CD4-positive, alpha-beta T cell (primary cell): Measurements from ENCODE around the gene KLF13. TPM values are rescaled to one million over a fixed set of nuclear protein-coding genes. Genes with fewer than 3 reads are reported as not detected.

ENCODE experiments used
- ATAC-seq: fragments of 200-7000 bp; cut with Tn5 transposase; one replicate; pipeline ENCODE4 v1.10.0; 2022; ENCODE audit warnings: mild to moderate bottlenecking; ENCODE audit not compliant: poor library complexity
- CTCF ChIA-PET: fragments of 350-600 bp; sonication (Branson Sonifier 250); formaldehyde crosslinking; loops from one replicate; lab custom pipeline; 2021; ENCODE audit warnings: antibody characterized with exemption, inconsistent platforms; lab: Charles Lee
- POLR2A ChIA-PET: fragments of 350-600 bp; sonication (Branson Sonifier 250); formaldehyde crosslinking; loops from one replicate; lab custom pipeline; 2021; ENCODE audit warnings: antibody characterized with exemption, inconsistent platforms; lab: Charles Lee
- DNase-seq, 14 experiments: peaks; one replicate each; pipeline ENCODE4 v3.0.0-alpha.2; 2013 to 2020; ENCODE audit warnings: mixed read lengths in 2 of 14
- H3K27ac ChIP-seq, 2 donors: one replicate each; pipeline versions ENCODE4 v1.5.1 to v1.7.0; 2013; ENCODE audit warnings: low read length in 2 of 2, low read depth in 1 of 2, mild to moderate bottlenecking in 1 of 2
- H3K27me3 ChIP-seq, 2 experiments: 1 replicate in 1 of 2; 2 replicates in 1 of 2; pipeline versions ENCODE4 v1.6.1 to v1.7.0; 2013; ENCODE audit warnings: low read length in 2 of 2, control low read depth in 1 of 2, mild to moderate bottlenecking in 1 of 2, moderate library complexity in 1 of 2; ENCODE audit not compliant: insufficient read depth in 2 of 2, control insufficient read depth in 1 of 2
- H3K36me3 ChIP-seq: one replicate; pipeline ENCODE4 v1.6.1; 2013; ENCODE audit warnings: low read length, control low read depth; ENCODE audit not compliant: insufficient read depth
- H3K4me1 ChIP-seq: one replicate; pipeline ENCODE4 v1.6.1; 2013; ENCODE audit warnings: low read length, control low read depth; ENCODE audit not compliant: insufficient read depth
- H3K4me3 ChIP-seq: one replicate; pipeline ENCODE4 v1.5.1; 2013; ENCODE audit warnings: mild to moderate bottlenecking, low read length, moderate library complexity
- H3K9me3 ChIP-seq, 2 experiments: 1 replicate in 1 of 2; 2 replicates in 1 of 2; pipeline versions ENCODE4 v1.6.1 to v1.7.0; 2013; ENCODE audit warnings: low read length in 2 of 2, mild to moderate bottlenecking in 2 of 2, control low read depth in 1 of 2, moderate library complexity in 1 of 2; ENCODE audit not compliant: control insufficient read depth in 1 of 2, insufficient read depth in 1 of 2
- H3K27ac Mint-ChIP-seq: one replicate; pipeline ENCODE4 v1.8.0; 2020; ENCODE audit warnings: mixed read lengths
- H3K27me3 Mint-ChIP-seq: one replicate; pipeline ENCODE4 v1.8.0; 2021; ENCODE audit warnings: mixed read lengths
- H3K36me3 Mint-ChIP-seq: one replicate; pipeline ENCODE4 v1.8.0; 2021; ENCODE audit warnings: low read depth, mixed read lengths
- H3K4me1 Mint-ChIP-seq: one replicate; pipeline ENCODE4 v1.8.0; 2021; ENCODE audit warnings: low read depth, mixed read lengths
- H3K4me3 Mint-ChIP-seq: one replicate; pipeline ENCODE4 v1.8.0; 2020; ENCODE audit warnings: mild to moderate bottlenecking, mixed read lengths
- H3K9me3 Mint-ChIP-seq: one replicate; pipeline ENCODE4 v1.8.0; 2020; ENCODE audit warnings: mixed read lengths
- intact Hi-C, 2 experiments: fragments of 100-400 bp; cut with DNase I in 1 of 2; cut with micrococcal nuclease in 1 of 2; formaldehyde crosslinking; loops; one replicate each; pipeline versions ENCODE4 v1.15.1 to v1.9.0; 2023 to 2025; cut with DNase I, micrococcal nuclease
- total RNA-seq, 174 experiments: library from RNA in 2 of 174; stranded (reverse) in 2 of 174; gene quantifications; one replicate each; pipeline ENCODE4 v1.2.3 and lab custom pipeline; 2021 to 2026
- TF ChIP-seq, protein P1 (sequence below): fragments of 200-600 bp; IDR thresholded peaks from one replicate; pipeline ENCODE4 v1.8.0; 2022; ENCODE audit warnings: antibody characterized with exemption, mild to moderate bottlenecking

The KLF13 gene
- total RNA-seq, 2 experiments from 2014 or later = 284 to 308 TPM

DNA sequence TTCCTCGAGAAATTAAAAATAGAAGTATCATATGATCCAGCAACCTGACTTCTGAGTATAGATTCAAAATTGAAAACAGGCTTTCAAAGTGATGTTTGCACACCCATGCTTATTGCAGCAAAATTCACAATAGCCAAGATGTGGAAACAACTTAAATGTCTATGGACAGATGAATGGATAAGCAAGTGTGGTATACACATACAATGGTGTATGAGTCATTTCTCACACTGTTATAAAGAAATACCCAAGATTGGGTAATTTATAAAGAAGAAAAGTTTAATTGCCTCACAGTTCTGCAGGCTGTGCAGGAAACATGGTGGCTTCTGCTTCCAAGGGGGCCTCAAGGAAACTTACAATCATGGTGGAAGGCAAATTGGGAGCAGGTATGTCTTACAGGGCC is 100.8 kb downstream of the KLF13 start:
- no peak overlapping the region for H3K27ac ChIP-seq
- ChIA-PET POLR2A (no interaction called here), CTCF (no interaction called here)
- H3K36me3 ChIP-seq = no peaks in the 10 kb centered on the region
- Mint-ChIP-seq H3K27me3 (no peaks in the 10 kb centered on the region), H3K36me3 (no peaks in the 10 kb centered on the region), H3K27ac (no peak overlapping the region), H3K9me3 (peaks cover 4% of the 10 kb centered on the region), H3K4me1 (peaks cover 18% of the 10 kb centered on the region), H3K4me3 (no peak overlapping the region)
- peaks cover 2% of the 10 kb centered on the region for H3K4me1 ChIP-seq
- H3K4me3 ChIP-seq = no peak overlapping the region
- TF ChIP-seq, protein P1, sequence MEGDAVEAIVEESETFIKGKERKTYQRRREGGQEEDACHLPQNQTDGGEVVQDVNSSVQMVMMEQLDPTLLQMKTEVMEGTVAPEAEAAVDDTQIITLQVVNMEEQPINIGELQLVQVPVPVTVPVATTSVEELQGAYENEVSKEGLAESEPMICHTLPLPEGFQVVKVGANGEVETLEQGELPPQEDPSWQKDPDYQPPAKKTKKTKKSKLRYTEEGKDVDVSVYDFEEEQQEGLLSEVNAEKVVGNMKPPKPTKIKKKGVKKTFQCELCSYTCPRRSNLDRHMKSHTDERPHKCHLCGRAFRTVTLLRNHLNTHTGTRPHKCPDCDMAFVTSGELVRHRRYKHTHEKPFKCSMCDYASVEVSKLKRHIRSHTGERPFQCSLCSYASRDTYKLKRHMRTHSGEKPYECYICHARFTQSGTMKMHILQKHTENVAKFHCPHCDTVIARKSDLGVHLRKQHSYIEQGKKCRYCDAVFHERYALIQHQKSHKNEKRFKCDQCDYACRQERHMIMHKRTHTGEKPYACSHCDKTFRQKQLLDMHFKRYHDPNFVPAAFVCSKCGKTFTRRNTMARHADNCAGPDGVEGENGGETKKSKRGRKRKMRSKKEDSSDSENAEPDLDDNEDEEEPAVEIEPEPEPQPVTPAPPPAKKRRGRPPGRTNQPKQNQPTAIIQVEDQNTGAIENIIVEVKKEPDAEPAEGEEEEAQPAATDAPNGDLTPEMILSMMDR = no peak
- no peak for ATAC-seq
- H3K9me3 ChIP-seq = no peaks in the 10 kb centered on the region
- DNase-seq = no peak
- intact Hi-C loops = no loop called here
- H3K27me3 ChIP-seq = no peaks in the 10 kb centered on the region

Other genes with a start within 250 kb of the KLF13 start
- not detected for gene TRPM1, start 225.1 kb upstream of the KLF13 start, total RNA-seq